Measurements from ENCODE around the gene SEC24A. TPM values are rescaled to one million over a fixed set of nuclear protein-coding genes. Genes with fewer than 3 reads are reported as not detected.
"Not testable (repeated sequence)": the region's sequence is repeated elsewhere in the genome, so short reads cannot be mapped to it uniquely, and the experiment has no call there.

The SEC24A gene
- 22.8 TPM for polyA plus RNA-seq (2013, experiment 1 of 2)
- 23.5 TPM for polyA plus RNA-seq (2013, experiment 2 of 2)

DNA sequence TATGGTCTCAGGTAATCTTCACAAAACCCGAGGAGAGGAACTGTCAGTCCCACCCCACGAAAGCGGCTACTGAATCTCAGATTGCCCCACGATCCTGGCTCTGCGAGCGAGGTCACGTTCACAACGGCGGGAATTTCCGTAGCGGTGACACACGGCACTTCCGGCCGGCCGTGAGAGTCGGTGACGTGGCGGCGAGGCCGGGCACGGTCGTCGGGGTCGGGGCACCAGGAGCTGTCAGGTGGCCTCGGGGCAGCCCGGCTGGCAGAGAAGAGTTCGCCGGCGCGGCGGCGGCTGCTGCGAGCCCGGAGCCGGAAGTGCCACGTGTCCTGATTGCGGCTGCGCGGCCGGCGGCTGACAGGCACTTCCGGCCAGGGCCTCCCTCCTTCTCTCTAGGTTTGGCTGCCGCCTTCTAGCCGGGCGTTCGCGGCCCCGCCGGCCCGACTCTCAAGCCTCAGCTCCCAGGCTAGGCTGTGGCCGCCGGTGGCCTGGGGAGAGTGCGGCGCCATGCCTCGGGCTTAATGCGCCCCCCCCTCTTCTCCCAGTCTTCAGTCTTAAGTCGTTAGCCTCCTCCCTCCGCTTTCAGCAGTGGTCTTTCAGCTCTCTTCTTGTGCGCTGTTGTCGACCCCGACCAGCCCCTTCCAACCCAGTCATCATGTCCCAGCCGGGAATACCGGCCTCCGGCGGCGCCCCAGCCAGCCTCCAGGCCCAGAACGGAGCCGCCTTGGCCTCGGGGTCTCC, at the start of gene SEC24A:
TSS of gene SEC24A (plus strand) at position 361 of the 738 bp plus-strand sequence. CDS start at position 653, 292 bp downstream.
- Histone ChIP-seq H2AK5ac (ENCODE audit: low read length) (peak within 1 kb of the TSS; percentile 86), H2BK120ac (ENCODE audit: low read depth, low read length) (peak within 1 kb of the TSS; percentile 14), H3K56ac (ENCODE audit: low read length) (peak within 1 kb of the TSS; percentile 99), H3K4ac (ENCODE audit: low read depth, low read length) (peak within 1 kb of the TSS; percentile 48), H3K79me2 (ENCODE audit: control insufficient read depth, insufficient read depth, low read length) (peaks cover 35% of the 10 kb centered on the region), H3K4me1 (ENCODE audit: control insufficient read depth, low read depth, low read length) (no peaks in the 10 kb centered on the region), H3K36me3 (ENCODE audit: control insufficient read depth, insufficient read depth, low read length) (no peaks in the 10 kb centered on the region), H3K27me3 (ENCODE audit: insufficient read depth, low read length, poor library complexity) (no peaks in the 10 kb centered on the region), H3K4me3 (ENCODE audit: low read length) (peak within 1 kb of the TSS; percentile 98), H3K9ac (ENCODE audit: low read length) (peak within 1 kb of the TSS; percentile 99), H3K23ac (ENCODE audit: low read length) (peak within 1 kb of the TSS; percentile 98), H4K5ac (ENCODE audit: low read length) (no peak within 1 kb of the TSS), H4K8ac (ENCODE audit: low read depth, low read length) (peak within 1 kb of the TSS; percentile 39), H3K79me1 (ENCODE audit: low read length) (peaks cover 7% of the 10 kb centered on the region), H2BK5ac (ENCODE audit: low read length) (peak within 1 kb of the TSS; percentile 80), H3K18ac (ENCODE audit: low read length) (peak within 1 kb of the TSS; percentile 3), H3K27ac (ENCODE audit: low read depth, low read length) (peak within 1 kb of the TSS; percentile 84), H2BK15ac (replicated peaks; ENCODE audit: low read depth) (no peak within 1 kb of the TSS), H3K4me2 (ENCODE audit: low read length) (peak within 1 kb of the TSS; percentile 95)
- no CpG with 5 or more reads among the region's 69 CpGs for WGBS (ENCODE audit: extremely low coverage, insufficient coverage, low lambda C conversion rate)
- DNase-seq, result peak; percentile 97

DNA sequence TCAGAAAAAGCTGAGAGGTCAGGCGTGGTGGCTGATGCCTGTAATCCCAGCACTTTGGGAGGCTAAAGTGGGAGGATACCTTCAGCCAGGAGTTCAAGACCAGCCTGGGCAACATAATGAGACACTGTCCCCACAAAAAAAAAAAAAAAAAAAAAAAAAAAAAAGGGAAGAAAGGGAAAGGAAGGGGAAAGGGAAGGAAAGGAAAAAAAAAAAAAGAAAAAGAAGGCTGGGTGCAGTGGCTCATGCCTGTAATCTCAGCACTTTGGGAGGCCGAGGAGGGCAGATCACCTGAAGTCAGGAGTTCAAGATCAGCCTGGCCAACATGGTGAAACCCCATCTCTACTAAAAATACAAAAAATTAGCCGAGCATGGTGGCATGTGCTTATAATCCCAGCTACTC, 48.8 kb upstream of the SEC24A start:
- H2BK5ac ChIP-seq (ENCODE audit: low read length); H4K5ac ChIP-seq (ENCODE audit: low read length); H2BK15ac ChIP-seq (replicated peaks; ENCODE audit: low read depth); H2BK120ac ChIP-seq (ENCODE audit: low read depth, low read length); H3K27ac ChIP-seq (ENCODE audit: low read depth, low read length); H3K56ac ChIP-seq (ENCODE audit: low read length); H2AK5ac ChIP-seq (ENCODE audit: low read length); H3K4me1 ChIP-seq (ENCODE audit: control insufficient read depth, low read depth, low read length); H3K18ac ChIP-seq (ENCODE audit: low read length); H3K79me2 ChIP-seq (ENCODE audit: control insufficient read depth, insufficient read depth, low read length); H4K8ac ChIP-seq (ENCODE audit: low read depth, low read length); H3K36me3 ChIP-seq (ENCODE audit: control insufficient read depth, insufficient read depth, low read length); H3K4me3 ChIP-seq (ENCODE audit: low read length); H3K79me1 ChIP-seq (ENCODE audit: low read length); H3K23ac ChIP-seq (ENCODE audit: low read length); DNase-seq; H3K27me3 ChIP-seq (ENCODE audit: insufficient read depth, low read length, poor library complexity); H3K4ac ChIP-seq (ENCODE audit: low read depth, low read length); H3K4me2 ChIP-seq (ENCODE audit: low read length); H3K9ac ChIP-seq (ENCODE audit: low read length): not testable (repeated sequence)
- WGBS (ENCODE audit: extremely low coverage, insufficient coverage, low lambda C conversion rate), result no CpG with 5 or more reads among the region's 3 CpGs

DNA sequence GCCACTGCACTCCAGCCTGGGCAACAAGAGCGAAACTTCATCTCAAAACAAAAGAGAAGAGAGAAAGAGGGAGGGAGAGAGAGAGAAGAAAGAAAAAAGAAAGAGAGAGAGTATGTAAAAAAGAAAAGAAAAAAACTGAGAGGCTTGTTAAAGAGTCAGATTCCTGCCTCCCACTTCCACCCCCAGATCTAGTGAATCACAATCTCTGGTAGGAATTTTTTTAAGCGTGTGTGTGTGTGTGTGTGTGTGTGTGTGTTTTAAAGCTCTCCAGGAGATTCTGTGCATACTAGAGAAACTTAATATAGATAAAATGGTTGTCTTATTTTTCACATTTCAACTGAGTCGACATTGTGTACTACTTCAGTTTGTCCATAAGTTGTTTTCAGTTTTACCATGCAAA, 48.0 kb upstream of the SEC24A start:
- no peaks in the 10 kb centered on the region for H3K79me1 ChIP-seq (ENCODE audit: low read length)
- no peak overlapping the region for H4K8ac ChIP-seq (ENCODE audit: low read depth, low read length)
- H3K23ac ChIP-seq (ENCODE audit: low read length), result no peak overlapping the region
- H3K27ac ChIP-seq (ENCODE audit: low read depth, low read length), result no peak overlapping the region
- H3K4ac ChIP-seq (ENCODE audit: low read depth, low read length), result no peak overlapping the region
- no peak overlapping the region for H2BK15ac ChIP-seq (replicated peaks; ENCODE audit: low read depth)
- no peaks in the 10 kb centered on the region for H3K4me1 ChIP-seq (ENCODE audit: control insufficient read depth, low read depth, low read length)
- H3K79me2 ChIP-seq (ENCODE audit: control insufficient read depth, insufficient read depth, low read length), result no peaks in the 10 kb centered on the region
- H2AK5ac ChIP-seq (ENCODE audit: low read length), result no peak overlapping the region
- no peak overlapping the region for H3K9ac ChIP-seq (ENCODE audit: low read length)
- H3K27me3 ChIP-seq (ENCODE audit: insufficient read depth, low read length, poor library complexity), result no peaks in the 10 kb centered on the region
- no peak overlapping the region for H2BK120ac ChIP-seq (ENCODE audit: low read depth, low read length)
- H3K36me3 ChIP-seq (ENCODE audit: control insufficient read depth, insufficient read depth, low read length), result no peaks in the 10 kb centered on the region
- no peak overlapping the region for H3K4me2 ChIP-seq (ENCODE audit: low read length)
- H3K18ac ChIP-seq (ENCODE audit: low read length), result no peak overlapping the region
- WGBS (ENCODE audit: extremely low coverage, insufficient coverage, low lambda C conversion rate), result no CpG with 5 or more reads among the region's 3 CpGs
- H4K5ac ChIP-seq (ENCODE audit: low read length), result no peak overlapping the region
- H2BK5ac ChIP-seq (ENCODE audit: low read length), result no peak overlapping the region
- no peak overlapping the region for H3K4me3 ChIP-seq (ENCODE audit: low read length)
- H3K56ac ChIP-seq (ENCODE audit: low read length), result no peak overlapping the region
- DNase-seq, result no peak

DNA sequence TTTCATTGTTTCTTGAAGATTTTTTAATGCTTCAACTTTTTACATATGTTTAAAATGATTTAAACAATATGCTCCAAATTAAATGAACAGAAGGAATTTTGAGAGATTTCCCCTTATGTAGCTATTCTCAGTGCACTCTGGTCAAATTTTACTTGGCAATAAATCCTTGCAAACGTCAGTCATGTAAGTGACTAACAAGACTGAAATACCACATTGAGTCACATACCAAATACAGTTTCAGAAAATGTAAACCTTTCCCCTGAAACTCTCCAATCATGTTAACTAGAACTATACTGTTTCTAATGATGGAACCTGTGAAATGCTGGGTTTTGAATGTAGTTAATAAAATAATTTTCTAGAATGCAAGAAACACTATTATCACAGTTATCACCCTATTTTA, 45.5 kb upstream of the SEC24A start:
- no peak overlapping the region for H2BK15ac ChIP-seq (replicated peaks; ENCODE audit: low read depth)

DNA sequence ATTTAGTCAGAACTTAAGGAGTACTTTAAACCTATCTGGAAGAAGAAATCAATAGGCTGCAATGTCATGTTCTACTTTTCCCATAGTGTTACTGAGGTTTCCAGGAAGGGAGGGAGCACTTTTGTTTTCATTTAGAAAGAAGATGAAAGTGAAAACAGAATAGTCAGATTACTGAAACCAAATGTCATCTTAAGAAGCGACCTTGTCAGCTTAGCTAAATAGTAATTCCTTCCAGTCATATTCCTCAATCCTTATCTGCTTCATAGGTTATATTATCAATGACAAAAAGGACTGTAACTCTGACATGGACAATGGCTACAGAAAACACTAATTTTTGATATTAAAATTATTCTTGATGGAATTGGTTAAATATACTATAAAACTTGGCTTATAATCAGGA, 43.7 kb upstream of the SEC24A start:
- H3K4ac ChIP-seq (ENCODE audit: low read depth, low read length), result no peak overlapping the region
- peaks cover 2% of the 10 kb centered on the region for H3K36me3 ChIP-seq (ENCODE audit: control insufficient read depth, insufficient read depth, low read length)
- H3K4me2 ChIP-seq (ENCODE audit: low read length), result no peak overlapping the region
- no peak overlapping the region for H3K18ac ChIP-seq (ENCODE audit: low read length)
- H3K56ac ChIP-seq (ENCODE audit: low read length), result no peak overlapping the region
- H3K27me3 ChIP-seq (ENCODE audit: insufficient read depth, low read length, poor library complexity), result no peaks in the 10 kb centered on the region
- no peak overlapping the region for H3K27ac ChIP-seq (ENCODE audit: low read depth, low read length)
- no peaks in the 10 kb centered on the region for H3K4me1 ChIP-seq (ENCODE audit: control insufficient read depth, low read depth, low read length)
- H3K23ac ChIP-seq (ENCODE audit: low read length), result no peak overlapping the region
- H3K79me2 ChIP-seq (ENCODE audit: control insufficient read depth, insufficient read depth, low read length), result no peaks in the 10 kb centered on the region
- WGBS (ENCODE audit: extremely low coverage, insufficient coverage, low lambda C conversion rate), result no CpG with 5 or more reads among the region's 1 CpG
- DNase-seq, result no peak
- no peak overlapping the region for H3K4me3 ChIP-seq (ENCODE audit: low read length)
- H2AK5ac ChIP-seq (ENCODE audit: low read length), result no peak overlapping the region
- H2BK120ac ChIP-seq (ENCODE audit: low read depth, low read length), result no peak overlapping the region
- H2BK5ac ChIP-seq (ENCODE audit: low read length), result no peak overlapping the region
- H4K5ac ChIP-seq (ENCODE audit: low read length), result no peak overlapping the region
- no peak overlapping the region for H3K9ac ChIP-seq (ENCODE audit: low read length)
- H4K8ac ChIP-seq (ENCODE audit: low read depth, low read length), result no peak overlapping the region
- no peaks in the 10 kb centered on the region for H3K79me1 ChIP-seq (ENCODE audit: low read length)
- no peak overlapping the region for H2BK15ac ChIP-seq (replicated peaks; ENCODE audit: low read depth)

More for the DNA sequence above, 45.5 kb upstream of the SEC24A start:
- WGBS (ENCODE audit: extremely low coverage, insufficient coverage, low lambda C conversion rate), result no CpG with 5 or more reads among the region's 1 CpG
- Histone ChIP-seq H3K36me3 (ENCODE audit: control insufficient read depth, insufficient read depth, low read length) (no peaks in the 10 kb centered on the region), H3K27ac (ENCODE audit: low read depth, low read length) (no peak overlapping the region), H2BK120ac (ENCODE audit: low read depth, low read length) (no peak overlapping the region), H3K4me2 (ENCODE audit: low read length) (no peak overlapping the region), H3K4me1 (ENCODE audit: control insufficient read depth, low read depth, low read length) (no peaks in the 10 kb centered on the region), H3K23ac (ENCODE audit: low read length) (no peak overlapping the region), H4K5ac (ENCODE audit: low read length) (no peak overlapping the region), H4K8ac (ENCODE audit: low read depth, low read length) (no peak overlapping the region), H2BK5ac (ENCODE audit: low read length) (no peak overlapping the region), H3K4me3 (ENCODE audit: low read length) (no peak overlapping the region), H3K79me1 (ENCODE audit: low read length) (no peaks in the 10 kb centered on the region), H2AK5ac (ENCODE audit: low read length) (no peak overlapping the region), H3K27me3 (ENCODE audit: insufficient read depth, low read length, poor library complexity) (no peaks in the 10 kb centered on the region), H3K56ac (ENCODE audit: low read length) (no peak overlapping the region), H3K18ac (ENCODE audit: low read length) (no peak overlapping the region), H3K9ac (ENCODE audit: low read length) (no peak overlapping the region), H3K4ac (ENCODE audit: low read depth, low read length) (no peak overlapping the region), H3K79me2 (ENCODE audit: control insufficient read depth, insufficient read depth, low read length) (no peaks in the 10 kb centered on the region)
- no peak for DNase-seq

DNA sequence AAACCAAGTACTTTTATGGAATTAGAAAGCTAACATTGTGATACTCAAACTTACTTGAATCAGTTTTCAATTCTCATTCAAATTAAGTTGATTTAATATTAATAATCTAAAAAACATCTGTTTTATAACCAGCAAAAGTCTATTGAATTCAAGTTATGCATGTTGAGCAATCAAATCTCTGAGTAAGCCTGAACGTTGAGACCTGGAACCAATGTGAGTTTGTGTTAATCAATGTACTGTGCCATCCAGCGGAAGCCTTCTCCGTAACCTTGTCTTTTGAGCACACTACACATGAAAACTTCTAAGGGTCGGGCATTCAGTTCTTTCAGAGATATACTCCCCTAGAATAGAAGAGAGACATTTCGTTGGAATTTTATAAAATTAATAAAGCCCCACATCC, 41.9 kb upstream of the SEC24A start:
- Histone ChIP-seq H3K79me1 (ENCODE audit: low read length) (no peaks in the 10 kb centered on the region), H3K27ac (ENCODE audit: low read depth, low read length) (no peak overlapping the region), H3K27me3 (ENCODE audit: insufficient read depth, low read length, poor library complexity) (no peaks in the 10 kb centered on the region), H3K4me2 (ENCODE audit: low read length) (no peak overlapping the region), H4K5ac (ENCODE audit: low read length) (no peak overlapping the region), H2BK15ac (replicated peaks; ENCODE audit: low read depth) (no peak overlapping the region), H3K4ac (ENCODE audit: low read depth, low read length) (no peak overlapping the region), H3K79me2 (ENCODE audit: control insufficient read depth, insufficient read depth, low read length) (no peaks in the 10 kb centered on the region), H2BK120ac (ENCODE audit: low read depth, low read length) (no peak overlapping the region), H3K36me3 (ENCODE audit: control insufficient read depth, insufficient read depth, low read length) (peaks cover 2% of the 10 kb centered on the region), H3K9ac (ENCODE audit: low read length) (no peak overlapping the region), H2AK5ac (ENCODE audit: low read length) (no peak overlapping the region), H3K56ac (ENCODE audit: low read length) (no peak overlapping the region), H3K4me1 (ENCODE audit: control insufficient read depth, low read depth, low read length) (no peaks in the 10 kb centered on the region), H3K23ac (ENCODE audit: low read length) (no peak overlapping the region), H4K8ac (ENCODE audit: low read depth, low read length) (no peak overlapping the region), H3K4me3 (ENCODE audit: low read length) (no peak overlapping the region), H3K18ac (ENCODE audit: low read length) (no peak overlapping the region), H2BK5ac (ENCODE audit: low read length) (no peak overlapping the region)
- no CpG with 5 or more reads among the region's 5 CpGs for WGBS (ENCODE audit: extremely low coverage, insufficient coverage, low lambda C conversion rate)
- no peak for DNase-seq
